Activated naive CD8-positive, alpha-beta T cell treated with anti-CD3 and anti-CD28 coated beads for 36 hours (primary cell): ENCODE measurements around the gene GRID1. TPM values are rescaled to one million over a fixed set of nuclear protein-coding genes. Genes with fewer than 3 reads are reported as not detected.

ENCODE experiments used
- DNase-seq: peaks from one replicate; pipeline ENCODE4 v3.0.0; 2021
- H3K27ac Mint-ChIP-seq: one replicate; pipeline ENCODE4 v1.8.0; 2022; ENCODE audit warnings: mild to moderate bottlenecking, moderate library complexity, mixed read lengths
- H3K27me3 Mint-ChIP-seq: one replicate; pipeline ENCODE4 v1.8.0; 2022; ENCODE audit warnings: mild to moderate bottlenecking, mixed read lengths
- H3K36me3 Mint-ChIP-seq: one replicate; pipeline ENCODE4 v1.8.0; 2021; ENCODE audit warnings: mild to moderate bottlenecking, mixed read lengths
- H3K4me1 Mint-ChIP-seq: one replicate; pipeline ENCODE4 v1.8.0; 2021; ENCODE audit warnings: mixed read lengths
- H3K4me3 Mint-ChIP-seq: one replicate; pipeline ENCODE4 v1.8.0; 2022; ENCODE audit warnings: mild to moderate bottlenecking, moderate library complexity, mixed read lengths
- H3K9me3 Mint-ChIP-seq: one replicate; pipeline ENCODE4 v1.8.0; 2022; ENCODE audit warnings: mixed read lengths
- total RNA-seq, 2 experiments: library from RNA; stranded (reverse); gene quantifications; one replicate each; pipeline ENCODE4 v1.2.3, GENCODE V29; 2021

Gene GRID1
- total RNA-seq, 2 experiments from 2014 or later, result not detected

GRCh38 chr10:86254081-86254480 is 112.5 kb downstream of the GRID1 start:
- no peak for DNase-seq
- Mint-ChIP-seq H3K9me3 (peaks cover 9% of the 10 kb centered on the region), H3K4me3 (no peak overlapping the region), H3K27ac (no peak overlapping the region), H3K27me3 (peaks cover 6% of the 10 kb centered on the region), H3K36me3 (no peaks in the 10 kb centered on the region), H3K4me1 (no peaks in the 10 kb centered on the region)

GRCh38 chr10:86253091-86254072 is 113.2 kb downstream of the GRID1 start:
- Mint-ChIP-seq H3K4me3 (no peak overlapping the region), H3K27ac (no peak overlapping the region), H3K4me1 (no peaks in the 10 kb centered on the region), H3K9me3 (peaks cover 9% of the 10 kb centered on the region), H3K27me3 (peaks cover 6% of the 10 kb centered on the region), H3K36me3 (no peaks in the 10 kb centered on the region)
- no peak for DNase-seq

- no peak for DNase-seq
- Mint-ChIP-seq H3K4me3 (no peak overlapping the region), H3K27me3 (peaks cover 6% of the 10 kb centered on the region), H3K36me3 (no peaks in the 10 kb centered on the region), H3K9me3 (peaks cover 9% of the 10 kb centered on the region), H3K27ac (no peak overlapping the region), H3K4me1 (no peaks in the 10 kb centered on the region)
Measured at GRCh38 chr10:86252556-86252955, 114.0 kb downstream of the GRID1 start.

GRCh38 chr10:86252079-86252478 is 114.5 kb downstream of the GRID1 start:
- no peak for DNase-seq
- Mint-ChIP-seq H3K27ac (no peak overlapping the region), H3K27me3 (peaks cover 6% of the 10 kb centered on the region), H3K4me1 (no peaks in the 10 kb centered on the region), H3K36me3 (no peaks in the 10 kb centered on the region), H3K4me3 (no peak overlapping the region), H3K9me3 (peaks cover 9% of the 10 kb centered on the region)

GRCh38 chr10:86251426-86251825 is 115.2 kb downstream of the GRID1 start:
- H3K4me1 Mint-ChIP-seq, result no peaks in the 10 kb centered on the region
- H3K4me3 Mint-ChIP-seq, result no peak overlapping the region
- no peak overlapping the region for H3K27ac Mint-ChIP-seq
- DNase-seq, result no peak
- peaks cover 6% of the 10 kb centered on the region for H3K27me3 Mint-ChIP-seq
- no peaks in the 10 kb centered on the region for H3K36me3 Mint-ChIP-seq
- peaks cover 9% of the 10 kb centered on the region for H3K9me3 Mint-ChIP-seq

GRCh38 chr10:86250399-86250798 is 116.2 kb downstream of the GRID1 start:
- Mint-ChIP-seq H3K9me3 (peaks cover 9% of the 10 kb centered on the region), H3K36me3 (no peaks in the 10 kb centered on the region), H3K4me1 (no peaks in the 10 kb centered on the region), H3K4me3 (no peak overlapping the region), H3K27ac (no peak overlapping the region), H3K27me3 (no peaks in the 10 kb centered on the region)
- DNase-seq, result no peak

- H3K4me3 Mint-ChIP-seq, result no peak overlapping the region
- H3K9me3 Mint-ChIP-seq, result peaks cover 9% of the 10 kb centered on the region
Measured at GRCh38 chr10:86249794-86250193, 116.8 kb downstream of the GRID1 start.

GRCh38 chr10:86248062-86248461 is 118.5 kb downstream of the GRID1 start:
- H3K9me3 Mint-ChIP-seq, result peaks cover 9% of the 10 kb centered on the region
- H3K4me3 Mint-ChIP-seq, result no peak overlapping the region

More at GRCh38 chr10:86249794-86250193, 116.8 kb downstream of the GRID1 start:
- Mint-ChIP-seq H3K27ac (no peak overlapping the region), H3K4me1 (no peaks in the 10 kb centered on the region), H3K36me3 (no peaks in the 10 kb centered on the region), H3K27me3 (no peaks in the 10 kb centered on the region)
- no peak for DNase-seq

GRCh38 chr10:86247588-86247987 is 119.0 kb downstream of the GRID1 start:
- Mint-ChIP-seq H3K36me3 (no peaks in the 10 kb centered on the region), H3K4me1 (no peaks in the 10 kb centered on the region), H3K9me3 (peaks cover 9% of the 10 kb centered on the region), H3K4me3 (no peak overlapping the region), H3K27me3 (no peaks in the 10 kb centered on the region), H3K27ac (no peak overlapping the region)
- DNase-seq, result no peak

More at GRCh38 chr10:86248062-86248461, 118.5 kb downstream of the GRID1 start:
- Mint-ChIP-seq H3K27ac (no peak overlapping the region), H3K4me1 (no peaks in the 10 kb centered on the region), H3K27me3 (no peaks in the 10 kb centered on the region), H3K36me3 (no peaks in the 10 kb centered on the region)
- no peak for DNase-seq

- no peak overlapping the region for H3K4me3 Mint-ChIP-seq
- H3K36me3 Mint-ChIP-seq, result no peaks in the 10 kb centered on the region
- no peaks in the 10 kb centered on the region for H3K4me1 Mint-ChIP-seq
- H3K27me3 Mint-ChIP-seq, result no peaks in the 10 kb centered on the region
- H3K27ac Mint-ChIP-seq, result no peak overlapping the region
- no peak for DNase-seq
- peaks cover 9% of the 10 kb centered on the region for H3K9me3 Mint-ChIP-seq
Measured at GRCh38 chr10:86247073-86247472, 119.5 kb downstream of the GRID1 start.

GRCh38 chr10:86246279-86246940 is 120.2 kb downstream of the GRID1 start:
- Mint-ChIP-seq H3K4me1 (no peaks in the 10 kb centered on the region), H3K27me3 (no peaks in the 10 kb centered on the region), H3K9me3 (peaks cover 9% of the 10 kb centered on the region), H3K27ac (no peak overlapping the region), H3K36me3 (no peaks in the 10 kb centered on the region), H3K4me3 (no peak overlapping the region)
- no peak for DNase-seq

GRCh38 chr10:86245015-86245394 is 121.6 kb downstream of the GRID1 start:
- H3K9me3 Mint-ChIP-seq, result peaks cover 5% of the 10 kb centered on the region
- H3K4me3 Mint-ChIP-seq, result no peak overlapping the region
- H3K27me3 Mint-ChIP-seq, result no peaks in the 10 kb centered on the region
- no peak for DNase-seq
- no peaks in the 10 kb centered on the region for H3K36me3 Mint-ChIP-seq
- H3K4me1 Mint-ChIP-seq, result no peaks in the 10 kb centered on the region
- H3K27ac Mint-ChIP-seq, result no peak overlapping the region

- Mint-ChIP-seq H3K9me3 (no peaks in the 10 kb centered on the region), H3K27ac (no peak overlapping the region), H3K4me3 (no peak overlapping the region), H3K27me3 (no peaks in the 10 kb centered on the region), H3K36me3 (no peaks in the 10 kb centered on the region), H3K4me1 (no peaks in the 10 kb centered on the region)
- no peak for DNase-seq
Measured at GRCh38 chr10:86244297-86245014, 122.1 kb downstream of the GRID1 start.

- H3K9me3 Mint-ChIP-seq, result no peaks in the 10 kb centered on the region
- no peak overlapping the region for H3K4me3 Mint-ChIP-seq
- H3K36me3 Mint-ChIP-seq, result no peaks in the 10 kb centered on the region
- DNase-seq, result no peak
- H3K4me1 Mint-ChIP-seq, result no peaks in the 10 kb centered on the region
- no peak overlapping the region for H3K27ac Mint-ChIP-seq
- no peaks in the 10 kb centered on the region for H3K27me3 Mint-ChIP-seq
Measured at GRCh38 chr10:86243651-86244155, 122.9 kb downstream of the GRID1 start.

- H3K27ac Mint-ChIP-seq, result no peak overlapping the region
- H3K4me3 Mint-ChIP-seq, result no peak overlapping the region
- H3K9me3 Mint-ChIP-seq, result peaks cover 1% of the 10 kb centered on the region
- no peaks in the 10 kb centered on the region for H3K36me3 Mint-ChIP-seq
- H3K4me1 Mint-ChIP-seq, result no peaks in the 10 kb centered on the region
- DNase-seq, result no peak
- H3K27me3 Mint-ChIP-seq, result no peaks in the 10 kb centered on the region
Measured at GRCh38 chr10:86242761-86243160, 123.8 kb downstream of the GRID1 start.
